Stimulated activated CD8-positive, alpha-beta memory T cell treated with anti-CD3 and anti-CD28 coated beads, Interleukin-4, amount 100 ng/mL, for 4 hours (primary cell): ENCODE data around the gene CYP2C8.
"Not testable (repeated sequence)": the region's sequence is repeated elsewhere in the genome, so short reads cannot be mapped to it uniquely, and the experiment has no call there.

Source experiments
- DNase-seq, 2 donors: peaks; one replicate each; pipeline ENCODE4 v3.0.0-alpha.2; 2020; ENCODE audit warnings: low read depth in 2 of 2, low spot score in 1 of 2

CYP2C8 gene

GRCh38 chr10:95069286-95069685 is at the start of gene CYP2C8:
Gene CYP2C8 (minus strand): TSS chr10:95069497. CDS start chr10:95069402, 95 bp downstream.
- DNase-seq: no peak

- no peak for DNase-seq
These were observed 47.6 kb upstream of the CYP2C8 start for GRCh38 chr10:95116869-95117269.

GRCh38 chr10:95110823-95111222 is 41.5 kb upstream of the CYP2C8 start:
- not testable (repeated sequence) for DNase-seq

DNA sequence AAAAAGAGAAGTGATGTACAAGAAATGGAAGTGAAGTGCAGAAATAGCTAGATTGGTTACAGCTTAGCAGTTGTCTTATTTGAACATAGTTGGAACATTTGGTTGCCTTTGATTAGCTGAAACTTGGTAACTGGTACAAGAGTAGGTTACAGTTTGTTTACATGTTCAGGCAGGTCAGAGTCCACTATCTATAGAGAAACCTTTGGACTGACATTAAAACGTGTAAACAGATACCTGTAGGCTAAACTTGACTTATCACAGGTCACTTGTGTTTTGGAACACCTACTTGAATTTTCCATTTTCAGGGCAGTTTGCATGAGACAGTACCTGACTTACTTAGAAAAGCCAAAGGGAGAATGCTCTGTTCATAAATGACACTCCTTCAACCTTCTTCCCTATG is 28.5 kb upstream of the CYP2C8 start:
- DNase-seq: no peak

GRCh38 chr10:95096143-95096542 is 26.8 kb upstream of the CYP2C8 start:
- no peak for DNase-seq

DNA sequence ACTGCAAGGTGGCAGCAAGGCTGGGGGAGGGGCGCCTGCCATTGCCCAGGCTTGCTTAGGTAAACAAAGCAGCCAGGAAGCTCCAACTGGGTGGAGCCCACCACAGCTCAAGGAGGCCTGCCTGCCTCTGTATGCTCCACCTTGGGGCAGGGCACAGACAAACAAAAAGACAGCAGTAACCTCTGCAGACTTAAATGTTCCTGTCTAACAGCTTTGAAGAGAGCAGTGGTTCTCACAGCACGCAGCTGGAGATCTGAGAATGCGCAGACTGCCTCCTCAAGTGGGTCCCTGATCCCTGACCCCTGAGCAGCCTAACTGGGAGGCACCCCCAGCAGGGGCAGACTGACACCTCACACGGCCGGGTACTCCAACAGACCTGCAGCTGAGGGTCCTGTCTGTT is 10.3 kb upstream of the CYP2C8 start:
- DNase-seq: not testable (repeated sequence)

DNA sequence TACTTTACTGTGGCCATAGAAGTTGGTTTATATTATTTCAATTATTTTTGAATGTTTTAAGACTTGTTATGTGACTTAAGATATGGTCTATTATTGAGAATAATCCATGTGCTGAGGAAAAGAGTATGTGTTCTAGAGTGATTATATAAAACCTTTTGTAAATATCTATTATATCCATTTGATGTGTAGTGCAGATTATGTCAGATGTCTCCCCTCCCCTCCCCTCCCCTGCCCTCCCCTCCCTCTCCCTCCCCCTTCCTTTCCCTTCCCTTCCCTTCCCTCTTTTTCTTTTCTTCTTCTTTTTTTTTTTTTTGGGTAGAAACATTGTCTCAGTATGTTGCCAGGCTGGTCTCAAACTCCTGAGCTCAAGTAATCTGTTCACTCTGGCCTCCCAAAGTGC is 8.3 kb upstream of the CYP2C8 start:
- DNase-seq: no peak

- no peak for DNase-seq
These were observed 1.9 kb upstream of the CYP2C8 start for GRCh38 chr10:95071107-95071660.

DNA sequence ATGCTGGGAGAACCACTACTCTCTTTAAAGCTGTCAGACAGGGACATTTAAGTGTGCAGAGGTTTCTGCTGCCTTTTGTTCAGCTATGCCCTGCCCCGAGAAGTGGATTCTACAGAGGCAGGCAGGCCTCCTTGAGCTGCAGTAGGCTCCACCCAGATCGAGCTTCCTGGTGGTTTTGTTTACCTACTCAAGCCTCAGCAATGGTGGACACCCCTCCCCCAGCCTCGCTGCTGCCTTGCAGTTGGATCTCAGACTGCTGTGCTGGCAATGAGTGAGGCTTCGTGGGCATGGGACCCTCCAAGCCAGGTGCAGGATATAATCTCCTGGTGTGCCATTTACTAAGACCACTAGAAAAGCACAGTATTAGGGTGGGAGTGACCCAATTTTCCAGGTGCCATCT is 5.2 kb downstream of the CYP2C8 start:
- DNase-seq: not testable (repeated sequence)

- DNase-seq: no peak
These were observed 12.4 kb downstream of the CYP2C8 start for GRCh38 chr10:95056744-95057363.

DNA sequence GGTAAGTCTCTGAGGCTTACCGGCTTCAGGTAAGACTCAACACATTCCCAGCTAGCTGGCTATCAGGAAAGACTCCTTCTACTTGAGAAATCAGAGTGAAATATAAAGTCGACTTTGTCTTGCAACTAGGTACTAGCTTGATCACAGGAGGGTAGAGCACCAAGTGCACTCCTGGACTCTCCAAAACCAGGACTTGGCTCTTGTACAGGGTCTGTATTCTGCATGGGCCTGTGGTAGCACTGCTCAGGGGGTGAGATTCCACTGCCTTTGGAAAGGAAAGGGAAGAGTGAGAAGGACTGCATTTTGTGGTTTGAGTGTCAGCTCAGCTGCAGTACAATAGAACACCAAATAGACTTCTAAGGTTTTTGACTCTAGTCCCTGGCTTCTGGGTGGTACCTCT is 19.4 kb downstream of the CYP2C8 start:
- no peak for DNase-seq

DNA sequence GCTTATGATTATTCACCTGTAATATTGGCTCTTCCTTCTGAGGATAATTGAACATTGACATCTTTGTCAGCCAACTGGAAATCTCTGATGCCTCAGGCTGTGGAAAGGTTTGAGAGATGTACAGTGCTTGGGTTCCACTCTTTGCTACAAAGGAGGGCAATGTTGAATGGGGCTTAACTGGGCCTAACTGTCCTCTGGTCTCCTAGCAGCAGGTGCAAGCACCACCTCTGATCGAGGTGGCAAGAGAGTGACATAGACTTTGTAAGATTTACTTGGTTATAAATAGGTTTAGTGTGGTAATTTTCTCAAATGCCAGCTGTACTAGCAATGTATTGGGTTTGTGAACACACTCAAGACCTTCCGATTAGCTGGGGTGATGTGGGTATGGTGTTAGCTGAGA is 21.1 kb downstream of the CYP2C8 start:
- no peak for DNase-seq

DNA sequence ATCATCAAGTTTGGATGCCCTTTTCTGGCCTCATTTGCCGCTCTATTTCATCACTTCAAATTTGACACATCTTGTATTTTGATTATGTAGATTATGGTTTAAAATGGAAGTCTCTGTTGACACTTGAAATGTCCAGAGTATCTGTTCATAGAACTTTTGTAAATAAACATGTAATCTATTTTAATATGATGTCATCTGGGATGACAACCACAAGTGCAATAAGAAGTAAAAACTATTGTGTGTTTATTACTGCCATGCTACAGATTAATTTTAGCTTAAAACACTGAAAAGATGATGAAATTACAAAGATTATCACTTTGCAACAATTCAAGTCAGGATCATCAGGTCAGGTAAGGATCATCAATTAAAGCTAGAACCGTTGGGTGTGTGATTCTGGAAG is 30.0 kb downstream of the CYP2C8 start:
- DNase-seq: no peak

DNA sequence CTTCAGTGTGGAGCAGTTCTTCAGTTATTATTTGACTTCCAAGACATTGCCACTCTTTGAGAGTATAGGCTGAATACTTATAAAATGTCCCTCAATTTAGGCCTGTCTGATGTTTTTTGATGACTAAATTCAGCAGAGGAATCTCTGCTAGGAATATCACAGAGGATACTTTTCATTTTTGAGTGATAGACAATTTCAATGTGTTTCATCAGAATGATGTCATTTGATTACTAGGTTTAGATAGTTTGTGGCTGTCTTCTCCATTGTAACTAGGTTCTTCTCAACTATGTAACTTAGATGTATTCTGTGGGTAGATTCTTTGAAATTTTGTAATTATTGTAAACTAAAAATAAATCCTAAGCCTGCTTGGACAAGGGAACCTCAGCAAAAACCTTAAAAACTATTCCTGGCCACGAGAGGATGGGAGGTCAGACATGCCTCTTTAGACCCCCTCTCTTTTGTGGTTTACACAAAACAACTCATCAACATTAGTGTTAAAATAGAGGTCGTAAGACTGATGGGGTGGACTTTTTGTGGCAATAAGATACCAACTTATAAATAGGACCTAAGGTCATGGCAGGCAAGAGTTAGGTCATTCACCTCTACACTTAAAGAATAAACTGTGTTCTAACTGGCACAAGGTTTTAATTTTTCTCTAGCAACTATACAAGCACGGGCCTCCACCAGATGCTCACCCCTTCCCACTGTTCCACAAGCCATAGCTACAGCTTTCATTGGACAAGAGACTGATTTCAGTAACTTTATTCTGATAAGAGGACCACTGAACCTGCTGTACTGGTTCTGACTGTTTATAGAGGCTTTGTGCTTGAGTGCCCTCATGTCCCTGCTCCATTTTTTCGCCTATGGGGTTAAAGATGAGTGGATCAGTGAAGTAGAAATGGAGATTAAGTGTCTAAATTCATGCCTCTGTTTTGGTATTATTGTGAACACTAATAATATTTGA is 33.7 kb downstream of the CYP2C8 start:
- DNase-seq: no peak

DNA sequence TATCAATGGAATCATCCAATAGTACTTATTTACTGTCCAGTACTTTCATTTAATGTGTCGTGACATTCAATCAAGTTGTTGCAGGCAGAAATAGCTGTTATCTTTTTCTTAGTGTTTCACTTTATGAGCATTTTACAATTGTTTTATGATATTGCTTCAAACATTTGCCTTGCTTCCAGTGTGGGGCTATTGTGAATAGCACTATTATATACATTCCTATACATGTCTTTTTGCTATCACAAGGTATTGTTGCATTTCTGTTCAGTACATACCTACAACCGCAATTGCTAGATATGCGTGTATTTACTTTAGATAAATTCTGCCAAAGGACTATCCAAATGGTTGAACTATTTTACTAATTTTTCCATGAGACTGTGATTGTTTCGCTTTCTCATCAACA is 34.9 kb downstream of the CYP2C8 start:
- no peak for DNase-seq

DNA sequence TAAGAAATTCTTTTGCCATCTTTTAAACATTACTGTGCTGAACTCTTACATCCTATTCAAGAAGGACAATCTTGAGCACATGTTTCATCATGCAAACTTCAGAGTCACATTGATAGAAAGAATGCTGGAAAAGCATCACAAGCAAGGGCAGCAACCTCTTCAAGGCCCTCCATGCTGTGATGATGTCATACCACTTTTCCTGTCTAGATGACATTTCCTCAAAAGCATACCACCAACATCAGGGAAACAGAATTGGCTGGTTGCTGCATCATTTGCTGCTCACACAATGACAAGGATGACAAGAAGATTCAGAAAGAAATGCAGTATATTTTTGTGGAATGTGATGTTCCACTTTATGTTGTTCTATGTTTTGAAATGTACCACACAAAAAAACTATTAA is 37.6 kb downstream of the CYP2C8 start:
- DNase-seq: no peak

GRCh38 chr10:95026461-95026860 is 42.8 kb downstream of the CYP2C8 start:
- no peak for DNase-seq

- DNase-seq: no peak
These were observed 71.5 kb downstream of the CYP2C8 start for GRCh38 chr10:94997741-94998174.

DNA sequence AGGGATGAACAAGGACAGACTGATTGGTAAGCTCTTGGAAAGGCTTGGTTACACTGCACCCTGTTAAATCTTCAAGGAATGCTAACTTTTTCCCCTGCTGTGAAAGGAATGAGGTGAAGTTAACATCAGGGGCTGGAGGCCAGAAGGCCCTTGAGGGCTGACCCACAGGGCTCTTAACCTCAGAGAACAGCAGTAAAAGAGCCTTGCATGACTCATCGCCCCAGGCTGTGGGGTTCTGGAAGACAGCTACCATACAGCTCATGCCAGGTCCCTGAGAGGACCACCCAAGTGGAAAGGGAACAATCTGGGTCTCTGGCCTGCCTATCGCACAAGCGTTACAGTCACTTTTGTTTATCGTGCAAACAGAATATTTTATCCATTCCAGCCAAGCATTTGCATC is 76.5 kb downstream of the CYP2C8 start:
- no peak for DNase-seq

DNA sequence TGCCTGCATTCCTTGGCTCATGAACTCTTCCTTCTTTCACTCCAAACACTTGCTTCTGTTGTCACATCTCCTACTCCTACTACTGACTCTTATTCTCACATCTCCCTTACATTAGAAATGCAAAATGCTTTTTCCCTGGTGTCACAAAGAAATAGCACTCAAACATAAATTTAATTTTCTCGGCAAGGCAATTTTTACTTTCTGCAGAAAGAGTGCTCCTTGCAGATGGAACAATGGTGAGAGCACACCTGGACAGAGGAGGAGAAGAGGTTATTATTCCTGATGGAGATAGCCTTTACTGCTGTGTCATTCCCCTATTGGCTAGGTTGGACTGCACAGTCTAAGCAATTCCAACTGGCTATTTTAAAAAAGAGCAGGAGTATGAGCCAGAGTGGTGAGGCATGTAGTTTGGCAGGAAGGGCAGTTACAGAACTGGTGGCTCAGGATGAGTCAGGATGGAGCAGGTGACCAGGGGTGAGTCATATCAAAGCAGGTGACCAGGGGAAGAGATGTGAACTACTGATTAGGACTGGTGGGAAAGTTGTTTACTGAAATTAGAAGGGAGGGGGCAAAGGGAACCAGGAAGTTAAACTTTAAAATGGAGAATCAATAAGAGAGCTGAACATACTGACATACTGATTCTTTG is 77.9 kb downstream of the CYP2C8 start:
- no peak for DNase-seq

DNA sequence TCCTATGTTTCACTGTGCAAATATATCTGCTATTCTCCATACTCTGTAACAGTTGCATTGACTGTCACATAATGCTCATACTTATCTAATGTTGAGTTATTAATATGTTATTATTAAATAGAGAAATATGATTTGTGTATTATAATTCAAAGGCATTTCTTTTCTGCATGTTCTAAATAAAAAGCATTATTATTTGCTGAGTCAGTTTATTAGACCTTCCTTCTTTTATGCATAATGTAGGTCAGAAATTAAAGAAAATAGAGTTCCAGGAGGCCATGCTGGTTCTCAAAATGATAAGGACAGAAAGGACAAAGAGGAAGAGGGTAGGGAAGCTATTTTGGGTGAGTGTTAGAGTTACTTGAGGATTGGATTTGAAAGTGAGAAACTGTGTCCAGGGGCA is 80.1 kb downstream of the CYP2C8 start:
- no peak for DNase-seq
